ENCODE data around the gene OSCP1. TPM values are rescaled to one million over a fixed set of nuclear protein-coding genes. Genes with fewer than 3 reads are reported as not detected.

OSCP1 gene
- total RNA-seq, 1 donor from 2014 or later = 21.0 TPM

DNA sequence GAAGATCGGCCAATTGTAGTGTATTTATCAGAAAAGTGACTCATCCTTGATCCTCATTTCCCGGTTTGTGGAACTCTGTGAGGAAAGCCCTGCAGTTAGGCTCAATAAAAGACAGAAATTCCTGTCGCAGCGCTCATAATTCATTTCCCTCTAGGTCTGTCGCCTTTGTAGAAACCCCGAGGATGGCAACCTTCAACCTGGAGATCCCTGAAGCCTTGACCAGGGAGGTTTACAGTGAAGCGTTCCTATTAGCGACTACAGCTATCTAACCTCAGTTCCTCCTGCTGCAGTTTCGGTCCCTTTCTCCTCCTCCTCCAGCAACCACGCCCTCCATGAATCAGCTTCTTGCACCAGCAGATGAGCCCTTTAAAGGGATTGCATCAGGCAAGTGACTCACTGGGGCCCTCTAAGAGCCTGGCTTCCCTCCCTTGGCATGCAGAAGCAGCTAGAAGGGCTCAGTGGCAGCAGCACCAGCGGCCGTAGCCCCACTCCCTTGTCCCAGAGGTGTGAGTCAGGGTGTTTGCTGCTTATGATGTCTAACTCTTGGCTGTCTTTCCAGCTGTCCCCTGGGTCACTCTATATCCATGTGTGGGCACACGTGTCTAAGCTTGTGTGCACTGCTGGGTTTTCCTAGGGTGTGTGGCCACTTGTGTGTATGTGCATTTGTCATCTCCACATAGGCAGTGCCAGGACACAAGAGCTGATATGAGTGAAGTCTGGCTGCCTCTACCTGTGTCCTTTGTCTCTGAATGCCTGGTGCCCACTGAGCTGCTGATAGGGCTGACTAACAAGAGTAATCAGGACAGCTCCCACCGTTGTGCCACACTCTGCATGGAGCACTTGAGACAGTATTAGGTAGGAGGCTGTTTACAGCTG lies 63.7 kb downstream of the OSCP1 start:
- TF ChIP-seq, protein P1, sequence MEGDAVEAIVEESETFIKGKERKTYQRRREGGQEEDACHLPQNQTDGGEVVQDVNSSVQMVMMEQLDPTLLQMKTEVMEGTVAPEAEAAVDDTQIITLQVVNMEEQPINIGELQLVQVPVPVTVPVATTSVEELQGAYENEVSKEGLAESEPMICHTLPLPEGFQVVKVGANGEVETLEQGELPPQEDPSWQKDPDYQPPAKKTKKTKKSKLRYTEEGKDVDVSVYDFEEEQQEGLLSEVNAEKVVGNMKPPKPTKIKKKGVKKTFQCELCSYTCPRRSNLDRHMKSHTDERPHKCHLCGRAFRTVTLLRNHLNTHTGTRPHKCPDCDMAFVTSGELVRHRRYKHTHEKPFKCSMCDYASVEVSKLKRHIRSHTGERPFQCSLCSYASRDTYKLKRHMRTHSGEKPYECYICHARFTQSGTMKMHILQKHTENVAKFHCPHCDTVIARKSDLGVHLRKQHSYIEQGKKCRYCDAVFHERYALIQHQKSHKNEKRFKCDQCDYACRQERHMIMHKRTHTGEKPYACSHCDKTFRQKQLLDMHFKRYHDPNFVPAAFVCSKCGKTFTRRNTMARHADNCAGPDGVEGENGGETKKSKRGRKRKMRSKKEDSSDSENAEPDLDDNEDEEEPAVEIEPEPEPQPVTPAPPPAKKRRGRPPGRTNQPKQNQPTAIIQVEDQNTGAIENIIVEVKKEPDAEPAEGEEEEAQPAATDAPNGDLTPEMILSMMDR (IDR thresholded peaks at IDR 0.05; ENCODE audit: unreplicated experiment) = no peak

DNA sequence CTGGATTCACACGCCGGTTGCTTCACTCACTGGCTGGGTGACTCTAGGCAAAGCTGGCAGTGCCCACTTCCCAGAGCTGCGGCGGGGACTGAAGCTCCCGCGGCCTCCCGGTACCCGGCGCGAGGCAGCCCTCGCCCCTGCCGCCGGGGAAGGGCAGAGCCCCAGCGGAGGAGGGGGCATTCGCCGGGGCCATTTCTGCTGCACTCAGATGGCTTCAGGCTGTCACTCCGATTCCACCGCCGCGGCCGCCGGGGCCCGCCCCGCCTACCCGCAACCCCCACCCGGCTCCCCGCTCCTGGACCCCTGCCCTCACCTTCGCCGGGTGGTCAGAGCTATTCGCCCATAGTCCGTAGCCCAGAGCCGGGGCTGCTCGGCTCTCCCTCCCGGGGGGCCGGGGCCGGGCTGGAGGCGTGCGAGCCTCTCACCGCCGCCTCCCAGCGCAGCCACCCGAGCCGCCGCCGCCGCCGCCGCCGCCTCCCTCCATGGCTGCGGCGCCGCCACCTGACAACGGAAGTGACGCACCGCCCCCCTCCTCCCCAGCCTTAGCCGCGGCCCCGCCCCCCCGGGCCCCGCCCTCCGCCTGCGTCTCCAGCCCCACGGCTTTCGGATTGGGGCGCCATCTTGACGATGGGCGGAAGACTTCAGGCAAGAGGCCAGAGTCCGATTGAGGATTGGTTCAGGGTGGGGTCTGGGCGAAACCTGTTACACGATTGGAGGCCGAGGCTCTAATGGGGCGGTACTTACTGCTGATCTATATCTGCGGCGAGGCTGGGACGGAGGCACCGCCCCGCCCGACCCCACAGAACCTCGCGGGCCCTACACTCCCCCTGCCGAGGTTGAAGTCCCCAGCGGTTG lies 64.6 kb downstream of the OSCP1 start, which contains the start of gene STK40:
Gene STK40 (minus strand): TSS at position 515 of the 855 bp plus-strand sequence. CDS start 24,592 bp downstream, outside the sequence.
- H3K27me3 Mint-ChIP-seq = no peaks in the 10 kb centered on the region
- H3K4me1 Mint-ChIP-seq (ENCODE audit: low read depth) = peaks cover 30% of the 10 kb centered on the region
- DNase-seq (ENCODE audit: low spot score, unreplicated experiment) = peak; percentile 95
- no peaks in the 10 kb centered on the region for H3K36me3 Mint-ChIP-seq (ENCODE audit: insufficient read depth)
- peak within 1 kb of the TSS; percentile 99 for H3K27ac Mint-ChIP-seq
- no peaks in the 10 kb centered on the region for H3K9me3 Mint-ChIP-seq (ENCODE audit: low read depth)
- TF ChIP-seq, protein P1 (IDR thresholded peaks at IDR 0.05; ENCODE audit: unreplicated experiment) = no peak
- H3K4me3 Mint-ChIP-seq (ENCODE audit: low read depth) = peak within 1 kb of the TSS; percentile 96

More for the DNA sequence above, 63.7 kb downstream of the OSCP1 start:
- Mint-ChIP-seq H3K9me3 (ENCODE audit: low read depth) (no peaks in the 10 kb centered on the region), H3K4me1 (ENCODE audit: low read depth) (peaks cover 27% of the 10 kb centered on the region), H3K4me3 (ENCODE audit: low read depth) (peak overlapping the region; percentile 96), H3K36me3 (ENCODE audit: insufficient read depth) (no peaks in the 10 kb centered on the region), H3K27me3 (no peaks in the 10 kb centered on the region), H3K27ac (peak overlapping the region; percentile 99)
- peak; percentile 24 for DNase-seq (ENCODE audit: low spot score, unreplicated experiment)

DNA sequence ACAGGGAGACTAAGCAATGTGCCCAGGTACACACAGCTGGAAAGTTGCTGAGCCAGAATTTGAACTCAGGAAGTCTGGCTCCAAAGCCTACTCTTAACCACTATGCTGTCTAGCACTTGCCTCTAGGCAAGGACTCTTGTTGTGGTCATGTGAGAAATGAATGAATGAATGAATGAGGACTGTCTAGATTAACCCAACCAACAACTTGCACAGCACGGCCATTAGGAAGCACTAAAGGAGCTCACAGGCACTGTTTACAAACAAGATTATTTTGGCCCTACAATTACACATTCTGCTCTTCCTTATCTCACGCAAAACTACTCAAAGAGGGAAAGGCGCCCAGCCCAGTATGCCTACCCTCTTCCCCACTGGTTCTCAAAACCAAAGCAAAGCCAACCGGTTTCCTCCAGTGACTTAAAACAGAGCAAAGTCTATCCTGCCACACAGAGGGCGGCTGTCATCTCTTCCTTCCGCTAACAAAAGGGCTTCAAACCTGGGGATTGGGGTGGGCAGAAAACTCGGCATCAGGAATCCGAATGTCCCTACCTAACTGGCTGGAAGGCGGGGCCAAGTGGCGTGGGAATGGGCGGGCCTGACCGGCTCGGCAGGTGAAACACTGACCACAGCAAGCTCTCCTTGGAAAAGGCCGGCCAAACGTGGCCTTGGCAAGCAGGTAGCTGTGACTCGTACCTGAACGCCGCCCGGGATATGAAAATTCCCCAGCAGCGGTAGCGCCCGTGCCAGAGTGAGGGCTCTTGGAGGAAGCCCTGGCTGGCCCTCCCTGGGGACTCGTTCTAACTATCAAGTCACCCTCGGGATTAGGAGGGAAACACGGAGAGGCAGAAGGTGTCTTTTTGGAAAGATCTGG lies 65.5 kb downstream of the OSCP1 start:
- Mint-ChIP-seq H3K4me3 (ENCODE audit: low read depth) (peak overlapping the region; percentile 96), H3K27ac (peak overlapping the region; percentile 99), H3K36me3 (ENCODE audit: insufficient read depth) (no peaks in the 10 kb centered on the region), H3K27me3 (no peaks in the 10 kb centered on the region), H3K4me1 (ENCODE audit: low read depth) (peaks cover 34% of the 10 kb centered on the region), H3K9me3 (ENCODE audit: low read depth) (no peaks in the 10 kb centered on the region)
- TF ChIP-seq, protein P1 (IDR thresholded peaks at IDR 0.05; ENCODE audit: unreplicated experiment) = no peak
- peak; percentile 55 for DNase-seq (ENCODE audit: low spot score, unreplicated experiment)

DNA sequence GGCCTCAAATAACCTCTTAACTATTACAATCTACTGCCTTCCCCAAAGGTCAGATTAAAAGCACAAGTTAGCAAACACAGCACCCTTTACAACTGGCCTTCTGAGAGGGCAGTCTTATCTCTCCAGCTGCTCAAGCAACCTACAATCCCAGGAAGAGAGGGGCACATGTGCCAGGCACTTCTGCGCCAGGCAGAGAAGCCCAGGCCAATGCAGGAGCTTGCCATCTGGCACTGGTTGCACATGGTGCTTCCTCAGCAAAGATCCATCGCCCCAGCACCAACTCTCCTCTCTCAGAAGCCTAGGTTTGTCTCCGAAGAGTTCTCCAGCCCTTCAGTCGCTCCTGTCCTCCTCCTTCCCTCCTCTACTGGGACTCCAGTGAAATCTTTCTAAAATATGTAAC lies 67.0 kb downstream of the OSCP1 start:
- TF ChIP-seq, protein P1 (IDR thresholded peaks at IDR 0.05; ENCODE audit: unreplicated experiment) = no peak
- peak overlapping the region; percentile 46 for H3K27ac Mint-ChIP-seq
- DNase-seq (ENCODE audit: low spot score, unreplicated experiment) = no peak
- H3K36me3 Mint-ChIP-seq (ENCODE audit: insufficient read depth) = no peaks in the 10 kb centered on the region
- H3K4me3 Mint-ChIP-seq (ENCODE audit: low read depth) = peak overlapping the region; percentile 55
- H3K4me1 Mint-ChIP-seq (ENCODE audit: low read depth) = peaks cover 34% of the 10 kb centered on the region
- H3K27me3 Mint-ChIP-seq = no peaks in the 10 kb centered on the region
- no peaks in the 10 kb centered on the region for H3K9me3 Mint-ChIP-seq (ENCODE audit: low read depth)

All from progenitor cell of endocrine pancreas (in vitro differentiated cells).